Neural crest cell (in vitro differentiated cells): ENCODE data around the gene TACC2. TPM values are rescaled to one million over a fixed set of nuclear protein-coding genes. Genes with fewer than 3 reads are reported as not detected.
A peak's percentile ranks its signal among the peaks of the same experiment; 100 is the strongest.

Source experiments
- DNase-seq: peaks from one replicate; pipeline ENCODE4 v3.0.0; 2021; ENCODE audit warnings: low read depth, mixed read lengths, low spot score
- H3K27ac Mint-ChIP-seq: one replicate; pipeline ENCODE4 v1.8.0; 2021; ENCODE audit warnings: mild to moderate bottlenecking, mixed read lengths; ENCODE audit not compliant: unreplicated experiment
- H3K27me3 Mint-ChIP-seq: 2 replicates; pipeline ENCODE4 v1.8.0; 2021; ENCODE audit warnings: low read depth, mild to moderate bottlenecking, mixed read lengths
- H3K36me3 Mint-ChIP-seq: 2 replicates; pipeline ENCODE4 v1.8.0; 2021; ENCODE audit warnings: low read depth, mild to moderate bottlenecking, mixed read lengths
- H3K4me1 Mint-ChIP-seq: 2 replicates; pipeline ENCODE4 v1.8.0; 2021; ENCODE audit warnings: mixed read lengths
- H3K4me3 Mint-ChIP-seq: one replicate; pipeline ENCODE4 v1.8.0; 2021; ENCODE audit warnings: mild to moderate bottlenecking, mixed read lengths
- H3K9me3 Mint-ChIP-seq: 2 replicates; pipeline ENCODE4 v1.8.0; 2021; ENCODE audit warnings: mixed read lengths
- CTCF ChIP-seq: fragments of 200-600 bp; sonication (generic); conservative IDR thresholded peaks from 2 replicates; pipeline ENCODE4 v1.5.0; 2021; ENCODE audit warnings: antibody characterized with exemption, mild to moderate bottlenecking
- total RNA-seq: library from RNA; stranded (reverse); gene quantifications from 2 replicates; pipeline ENCODE4 v1.2.1, GENCODE V29; 2021

TACC2 gene
- total RNA-seq, 1 donor from 2014 or later: 48.2 TPM

- Mint-ChIP-seq H3K27ac (no peak overlapping the region), H3K4me3 (peak overlapping the region; percentile 54), H3K36me3 (no peaks in the 10 kb centered on the region), H3K9me3 (no peaks in the 10 kb centered on the region), H3K4me1 (peaks cover 46% of the 10 kb centered on the region), H3K27me3 (no peaks in the 10 kb centered on the region)
- DNase-seq: no peak
- TF ChIP-seq CTCF: no peak
Measured at GRCh38 chr10:122117475-122117874, 128.5 kb downstream of the TACC2 start.

- Mint-ChIP-seq H3K27ac (peak overlapping the region; percentile 57), H3K4me3 (no peak overlapping the region), H3K4me1 (peaks cover 39% of the 10 kb centered on the region), H3K27me3 (no peaks in the 10 kb centered on the region), H3K9me3 (no peaks in the 10 kb centered on the region), H3K36me3 (no peaks in the 10 kb centered on the region)
- TF ChIP-seq CTCF: no peak
- no peak for DNase-seq
Measured at GRCh38 chr10:122120008-122120744, 131.2 kb downstream of the TACC2 start.

GRCh38 chr10:122121059-122121458 lies 132.1 kb downstream of the TACC2 start:
- no peak for TF ChIP-seq CTCF
- H3K27me3 Mint-ChIP-seq: no peaks in the 10 kb centered on the region

GRCh38 chr10:122122493-122122892 lies 133.5 kb downstream of the TACC2 start:
- TF ChIP-seq CTCF: no peak
- Mint-ChIP-seq H3K9me3 (no peaks in the 10 kb centered on the region), H3K4me3 (no peak overlapping the region), H3K36me3 (no peaks in the 10 kb centered on the region), H3K4me1 (peaks cover 27% of the 10 kb centered on the region), H3K27me3 (no peaks in the 10 kb centered on the region), H3K27ac (no peak overlapping the region)
- DNase-seq: no peak

More at GRCh38 chr10:122121059-122121458, 132.1 kb downstream of the TACC2 start:
- H3K27ac Mint-ChIP-seq: no peak overlapping the region
- H3K9me3 Mint-ChIP-seq: no peaks in the 10 kb centered on the region
- no peak for DNase-seq
- H3K4me1 Mint-ChIP-seq: peaks cover 31% of the 10 kb centered on the region
- H3K36me3 Mint-ChIP-seq: no peaks in the 10 kb centered on the region
- H3K4me3 Mint-ChIP-seq: no peak overlapping the region

GRCh38 chr10:122123186-122123585 lies 134.2 kb downstream of the TACC2 start:
- H3K4me3 Mint-ChIP-seq: no peak overlapping the region
- no peaks in the 10 kb centered on the region for H3K9me3 Mint-ChIP-seq
- no peaks in the 10 kb centered on the region for H3K36me3 Mint-ChIP-seq
- no peak for DNase-seq
- no peak overlapping the region for H3K27ac Mint-ChIP-seq
- H3K27me3 Mint-ChIP-seq: no peaks in the 10 kb centered on the region
- TF ChIP-seq CTCF: no peak
- peaks cover 23% of the 10 kb centered on the region for H3K4me1 Mint-ChIP-seq
